Measurements from ENCODE around the gene DTD1.

DTD1 gene

DNA sequence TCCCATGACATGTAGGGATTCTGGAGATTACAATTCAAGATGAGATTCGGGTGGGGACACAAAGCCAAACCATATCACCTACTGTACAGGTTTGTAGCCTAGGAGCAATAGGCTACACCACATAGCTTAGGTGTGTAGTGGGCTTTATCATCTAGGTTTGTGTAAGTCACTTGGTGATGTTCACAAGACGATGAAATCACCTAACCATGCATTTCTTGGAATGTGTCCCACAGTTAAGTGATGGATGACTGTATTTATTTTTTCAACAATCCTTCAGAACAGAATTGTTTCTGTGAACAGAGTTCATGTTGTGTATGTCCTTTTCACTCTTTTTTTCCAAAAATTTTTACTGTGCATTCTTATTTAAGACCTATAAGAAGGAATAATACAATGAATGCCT lies 76.1 kb downstream of the DTD1 start:
- DNase-seq (ENCODE audit: low read depth), result no peak

DNA sequence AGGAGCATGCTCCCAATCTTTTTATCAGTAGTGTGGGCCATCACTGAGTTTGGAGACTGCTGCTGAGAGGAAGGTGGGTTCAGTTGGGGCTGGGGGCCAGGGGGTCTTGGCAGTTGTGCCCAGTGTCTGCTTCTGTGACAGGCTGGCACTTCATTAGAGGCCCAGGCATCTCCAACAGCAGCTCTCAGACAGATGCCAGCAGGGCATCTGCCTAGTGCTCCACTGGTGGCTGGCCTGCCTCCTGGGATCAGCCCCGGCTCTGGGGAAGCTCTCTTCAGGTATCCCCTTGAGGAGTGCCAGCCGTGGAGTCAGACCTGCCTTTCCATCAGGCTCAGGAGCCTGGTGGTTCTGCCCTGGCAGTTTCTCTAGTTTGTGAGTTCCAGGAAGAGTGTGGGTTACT lies 77.3 kb downstream of the DTD1 start:
- no peak for DNase-seq (ENCODE audit: low read depth)

DNA sequence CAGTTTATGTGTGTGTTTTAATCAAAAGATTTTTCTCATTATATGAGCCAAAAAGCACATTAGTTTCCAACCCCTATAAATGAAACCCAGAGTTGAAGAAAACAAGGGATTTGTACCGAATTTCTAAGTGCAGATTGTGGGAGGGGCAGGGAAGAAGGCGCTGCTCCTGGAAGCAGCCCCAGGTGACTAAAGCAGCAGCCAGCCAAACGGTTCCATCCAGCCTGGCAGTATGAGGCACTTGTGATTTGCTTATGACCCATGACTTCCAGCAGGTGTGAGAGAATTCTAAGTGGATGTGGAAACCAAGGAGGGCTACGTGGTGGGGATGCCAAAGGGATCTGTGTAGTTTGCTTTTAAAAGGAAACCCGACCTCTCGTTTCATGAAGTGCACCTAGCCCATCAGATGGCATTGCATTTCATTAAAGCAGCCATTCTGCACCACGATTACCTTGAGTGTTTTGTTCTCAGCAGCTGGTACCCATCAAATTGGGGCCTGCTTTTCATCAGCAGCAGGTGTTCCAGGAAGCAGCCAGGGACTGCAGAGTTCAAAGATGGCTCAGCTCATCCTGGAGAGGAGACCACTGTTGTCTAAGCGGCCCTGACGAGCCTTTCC lies 79.1 kb downstream of the DTD1 start:
- no peak for DNase-seq (ENCODE audit: low read depth)

DNA sequence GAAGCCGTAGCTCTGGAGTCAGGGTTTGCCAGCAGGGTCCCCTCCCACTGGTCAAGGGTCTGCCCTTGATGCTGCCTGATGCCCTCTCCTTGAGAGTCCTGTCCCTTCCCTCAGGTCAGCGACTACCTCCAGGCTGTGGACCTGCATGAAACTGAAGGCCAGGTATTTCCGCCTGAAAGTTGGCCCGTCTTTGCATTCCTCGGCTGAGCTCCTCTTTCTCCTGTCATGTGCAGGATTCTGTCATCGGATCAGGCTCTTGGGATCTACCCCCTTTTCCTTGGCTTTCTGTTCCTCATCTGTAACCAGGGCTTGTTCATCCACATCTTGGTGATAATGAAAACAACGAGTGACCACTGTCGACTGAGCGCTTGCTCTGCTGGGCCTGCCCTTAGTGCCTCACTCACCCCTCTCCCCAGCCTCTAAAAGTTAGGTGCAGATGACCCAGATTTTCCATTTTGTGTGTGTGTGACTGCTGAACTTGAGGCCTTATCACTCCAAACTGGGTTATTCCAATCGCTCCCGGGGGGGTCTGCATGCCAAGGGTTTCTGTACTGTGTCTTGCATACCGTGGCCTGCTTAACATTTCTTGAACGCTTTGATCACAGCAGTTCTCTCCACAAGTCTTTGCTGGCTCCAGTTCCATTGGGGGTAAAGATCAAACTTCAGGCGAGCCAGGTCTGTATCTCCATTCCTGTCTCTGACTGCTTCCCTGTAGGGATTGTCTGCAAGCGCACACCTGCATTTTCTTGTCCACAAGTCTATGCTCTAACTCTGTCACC lies 81.6 kb downstream of the DTD1 start:
- no peak for DNase-seq (ENCODE audit: low read depth)

DNA sequence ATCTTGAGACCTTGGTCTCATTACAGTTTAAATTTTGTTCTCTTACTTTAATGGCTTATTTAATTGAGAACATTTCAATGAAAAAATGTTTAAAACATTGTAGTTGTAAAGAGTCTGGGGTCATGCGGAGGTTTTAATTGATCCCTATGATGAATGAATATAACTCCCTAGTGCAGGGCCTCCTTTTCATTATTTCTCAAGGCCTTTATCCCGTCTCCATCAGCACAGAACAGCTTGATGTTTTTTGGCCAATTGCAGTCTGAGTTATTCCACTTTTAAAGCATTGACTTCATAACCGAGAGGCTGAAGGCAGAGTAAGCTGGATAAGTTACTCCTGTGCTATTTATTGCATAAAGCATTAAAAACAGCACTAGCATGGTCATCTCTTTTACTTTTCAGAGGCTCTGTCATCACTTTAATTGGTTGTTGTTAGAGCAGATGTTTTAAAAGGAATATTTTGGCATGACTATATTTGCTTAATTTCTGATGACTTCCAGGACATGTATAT lies 83.4 kb downstream of the DTD1 start:
- no peak for DNase-seq (ENCODE audit: low read depth)

DNA sequence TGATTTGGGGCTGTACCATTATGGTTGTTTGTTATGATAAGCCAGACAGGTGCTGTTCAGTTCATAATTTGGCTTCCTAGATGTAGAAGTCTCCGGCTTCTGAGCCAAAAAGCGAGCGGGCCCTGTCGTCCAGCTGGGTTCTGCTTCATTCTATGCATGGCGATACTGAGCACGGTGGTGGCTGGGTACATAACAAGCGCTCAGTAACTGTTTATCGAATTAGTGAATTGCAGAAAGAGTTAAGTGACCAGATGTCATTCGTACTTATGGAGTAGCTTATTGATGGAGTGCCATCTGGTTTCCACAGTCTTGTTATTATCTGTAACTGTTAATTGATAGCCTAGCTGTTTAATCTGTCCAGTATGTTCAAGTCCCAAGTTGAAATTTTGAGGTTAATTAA lies 85.0 kb downstream of the DTD1 start:
- DNase-seq (ENCODE audit: low read depth), result no peak

DNA sequence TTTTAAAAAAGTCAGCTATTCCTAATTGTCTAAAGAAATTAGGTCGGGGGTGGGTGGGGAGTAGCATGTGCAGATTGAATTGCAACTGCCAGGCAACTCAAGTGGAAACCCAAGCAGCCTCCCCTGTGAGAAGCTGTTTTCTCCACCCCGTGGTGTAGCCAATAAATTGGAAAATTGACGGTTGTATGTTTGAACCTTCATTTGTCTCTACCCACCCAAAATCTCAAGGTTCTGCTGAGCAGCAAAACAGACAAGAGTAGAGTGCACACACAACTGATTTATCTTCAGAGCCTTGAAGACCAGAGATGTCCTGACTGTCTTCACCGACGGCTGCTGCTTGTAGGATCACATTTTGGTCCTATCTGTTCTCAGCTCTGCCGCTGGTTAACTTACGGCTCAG lies 88.5 kb downstream of the DTD1 start:
- DNase-seq (ENCODE audit: low read depth), result no peak

DNA sequence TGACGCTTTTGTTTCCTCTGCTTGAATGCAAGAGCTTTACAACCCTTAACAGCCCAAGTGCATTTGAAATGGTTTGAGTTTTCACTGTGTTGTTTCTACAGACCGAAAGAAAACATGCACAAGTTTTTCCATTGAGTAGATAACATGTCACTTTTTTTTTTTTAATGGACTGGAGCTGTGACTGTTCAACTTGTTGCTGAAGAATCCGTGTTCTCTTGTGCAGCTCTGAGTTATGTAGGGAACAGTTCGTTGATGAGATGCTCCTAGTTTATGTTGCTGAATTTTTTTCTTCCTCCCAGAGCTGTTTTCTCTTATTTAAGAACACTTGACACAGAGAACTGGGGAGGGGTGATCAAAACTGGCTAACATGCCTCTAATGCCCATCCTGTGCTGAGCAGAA lies 89.3 kb downstream of the DTD1 start:
- no peak for DNase-seq (ENCODE audit: low read depth)

DNA sequence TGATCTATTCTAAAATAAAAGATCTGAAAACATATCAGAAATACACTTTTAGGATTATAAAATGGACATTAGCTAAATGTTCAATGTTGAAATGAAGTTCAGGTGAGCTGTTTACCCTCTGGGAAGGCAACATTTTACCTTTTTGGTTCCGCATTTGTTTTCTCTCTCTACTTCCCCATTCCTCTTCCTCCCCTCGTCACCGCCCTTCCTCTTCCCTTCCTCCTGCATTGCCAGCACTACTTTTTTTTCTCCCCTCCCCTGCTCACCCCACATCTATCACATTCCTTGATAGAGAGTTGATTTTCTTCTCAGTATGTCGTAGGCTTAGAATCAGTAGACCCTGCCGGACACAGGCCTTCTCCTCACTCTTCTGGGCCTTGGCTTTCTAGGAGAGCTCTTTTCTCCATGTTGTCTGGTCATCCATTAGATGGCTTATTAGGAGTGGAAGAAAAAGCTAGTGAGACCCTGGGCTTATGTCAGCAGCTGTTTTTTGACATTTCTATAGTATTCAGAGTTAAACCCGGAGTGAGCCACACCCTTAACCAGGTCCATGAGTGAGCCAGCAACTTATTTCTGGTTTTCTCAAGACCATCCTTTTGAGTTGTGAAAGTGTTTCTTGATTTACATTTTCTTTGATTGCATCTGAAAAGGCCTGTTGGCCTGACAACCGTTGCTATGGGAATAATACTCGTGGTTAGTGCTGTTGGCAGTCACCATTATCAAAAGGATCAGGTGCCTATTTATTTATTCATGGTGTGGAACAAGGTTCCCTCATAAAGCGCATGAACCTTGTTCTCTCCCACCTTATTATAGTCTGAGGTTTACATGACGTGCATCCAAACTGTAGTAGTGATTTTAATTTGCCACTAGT lies 90.9 kb downstream of the DTD1 start:
- DNase-seq (ENCODE audit: low read depth), result no peak

DNA sequence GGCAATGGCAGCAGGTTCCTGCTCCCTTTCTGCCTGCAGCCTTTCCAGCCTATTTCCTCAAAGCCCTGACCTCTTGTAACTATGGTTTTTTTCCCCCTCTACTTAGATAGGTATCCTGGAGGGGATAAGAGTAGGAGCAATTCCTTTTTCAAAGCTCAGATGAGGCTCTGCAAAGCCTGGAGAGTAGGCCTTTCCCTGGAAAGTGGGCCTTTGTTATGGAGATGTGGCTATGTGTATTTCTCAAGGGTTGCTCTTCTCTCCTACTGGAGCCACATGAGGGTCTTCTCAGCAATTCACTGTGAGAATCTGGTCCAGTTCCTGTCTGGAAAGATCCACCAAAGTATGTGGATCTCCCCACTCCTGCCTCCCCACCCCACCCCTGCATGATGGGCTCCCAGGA lies 96.0 kb downstream of the DTD1 start:
- DNase-seq (ENCODE audit: low read depth), result no peak

DNA sequence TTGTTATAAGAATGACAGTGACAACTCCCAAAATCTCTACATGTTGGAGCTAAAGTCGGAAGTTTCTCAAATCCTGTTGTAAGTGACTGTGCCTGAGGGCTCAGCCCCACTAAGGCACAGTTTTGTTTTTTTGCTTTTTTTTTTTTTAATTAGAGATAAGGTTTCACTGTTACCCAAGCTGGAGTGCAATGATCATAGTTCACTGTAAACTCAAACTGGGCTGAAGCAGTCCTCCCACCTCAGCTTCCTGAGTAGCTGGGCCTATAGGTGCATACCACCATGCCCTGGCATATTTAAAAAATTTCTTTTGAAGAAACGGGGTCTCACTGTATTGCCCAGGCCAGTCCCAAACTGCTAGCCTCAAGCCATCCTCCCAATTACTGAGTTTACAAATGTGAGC lies 96.9 kb downstream of the DTD1 start:
- DNase-seq (ENCODE audit: low read depth), result no peak

DNA sequence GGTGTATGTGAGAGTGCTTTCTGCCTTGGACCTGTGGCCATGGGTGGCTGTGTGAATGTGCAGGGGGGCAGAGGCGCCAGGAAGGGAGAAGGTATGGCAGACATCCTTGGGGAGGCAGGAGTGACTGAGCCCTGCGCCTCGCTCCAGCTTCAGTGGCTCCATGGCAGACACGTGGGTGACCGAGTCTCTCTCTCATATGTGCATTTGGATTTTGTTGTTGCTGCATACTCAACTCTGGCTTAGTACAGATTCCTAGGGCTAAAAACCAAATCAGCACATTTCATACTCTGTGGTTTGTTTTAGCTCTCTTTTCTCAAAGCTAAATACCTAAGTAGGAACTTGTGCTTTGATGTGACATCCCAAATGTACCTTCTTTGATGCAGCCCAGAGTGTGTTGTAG lies 97.6 kb downstream of the DTD1 start:
- DNase-seq (ENCODE audit: low read depth), result no peak

DNA sequence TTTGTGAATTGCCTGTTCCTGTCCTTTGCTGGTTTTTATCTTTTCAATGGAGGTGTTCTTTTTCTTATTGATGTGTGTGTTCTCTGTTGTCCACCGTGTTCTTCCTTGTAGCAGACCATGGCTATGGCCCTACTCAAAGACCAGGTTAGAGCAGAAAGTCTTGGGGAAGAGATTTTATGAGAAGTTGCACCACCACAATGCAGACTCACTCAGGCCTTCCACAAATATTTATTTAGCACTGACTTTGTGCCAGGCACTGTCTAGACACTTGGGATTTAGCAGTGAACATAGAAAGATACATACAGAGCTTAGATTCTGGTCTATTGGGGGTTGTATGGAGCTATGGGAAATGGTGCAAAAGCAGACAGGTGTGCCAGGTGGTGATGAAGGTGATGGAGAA lies 98.8 kb downstream of the DTD1 start:
- no peak for DNase-seq (ENCODE audit: low read depth)

DNA sequence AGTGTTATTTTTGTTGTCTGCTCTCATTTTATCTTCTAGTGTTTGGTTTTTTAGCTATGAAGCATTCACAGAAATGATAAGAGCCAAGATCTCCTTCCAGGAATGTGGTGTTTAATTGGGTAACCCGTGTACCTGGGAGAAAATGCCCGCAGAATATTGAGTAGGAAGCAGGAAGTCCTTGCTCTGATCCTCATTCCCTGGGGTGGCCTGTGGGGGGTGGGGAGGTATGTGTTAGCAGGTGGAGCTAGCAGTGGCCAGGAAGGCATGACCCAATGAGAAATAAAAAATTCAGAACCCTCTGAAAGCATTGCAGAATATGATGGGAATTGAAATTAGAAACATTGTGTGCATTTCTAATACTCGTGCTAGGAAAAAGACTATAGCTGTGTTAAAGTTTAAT lies 100.8 kb downstream of the DTD1 start:
- no peak for DNase-seq (ENCODE audit: low read depth)

DNA sequence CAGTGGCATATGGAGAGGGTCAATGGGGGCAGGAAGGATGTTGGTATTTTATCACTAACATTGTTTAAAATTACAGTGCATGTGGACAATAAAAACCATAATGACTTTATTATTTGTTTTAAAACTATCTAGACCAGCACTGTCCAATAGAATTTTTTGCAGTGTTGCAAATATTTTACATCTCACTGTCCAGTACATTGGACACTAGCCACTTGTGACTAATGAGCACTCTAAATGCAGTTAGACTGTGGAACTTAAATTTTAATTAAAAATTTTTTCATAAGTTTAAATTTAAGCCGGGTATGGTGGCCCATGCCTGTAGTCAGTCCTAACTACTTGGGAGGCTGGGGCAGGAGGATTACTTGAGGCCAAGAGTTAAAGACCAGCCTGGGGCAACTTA lies 101.7 kb downstream of the DTD1 start:
- no peak for DNase-seq (ENCODE audit: low read depth)

DNA sequence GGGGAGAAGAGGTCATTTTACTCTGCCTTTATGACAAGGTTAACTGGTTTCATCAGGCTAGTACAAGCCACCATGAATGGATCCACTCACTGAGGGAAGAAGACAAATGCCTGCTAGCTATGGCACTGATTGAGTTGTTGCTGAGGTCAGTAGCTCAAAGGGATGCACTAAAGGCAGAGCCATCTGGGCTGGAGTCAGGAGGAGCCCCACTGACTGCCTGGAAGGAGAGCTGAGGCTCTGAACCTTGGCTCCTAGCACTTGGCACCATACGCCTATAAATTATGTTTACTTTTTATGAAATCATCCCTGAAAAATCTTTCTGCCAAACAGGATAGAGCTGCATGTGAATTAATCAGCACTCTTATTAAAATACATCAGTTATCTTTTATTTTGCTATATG lies 104.6 kb downstream of the DTD1 start:
- no peak for DNase-seq (ENCODE audit: low read depth)

DNA sequence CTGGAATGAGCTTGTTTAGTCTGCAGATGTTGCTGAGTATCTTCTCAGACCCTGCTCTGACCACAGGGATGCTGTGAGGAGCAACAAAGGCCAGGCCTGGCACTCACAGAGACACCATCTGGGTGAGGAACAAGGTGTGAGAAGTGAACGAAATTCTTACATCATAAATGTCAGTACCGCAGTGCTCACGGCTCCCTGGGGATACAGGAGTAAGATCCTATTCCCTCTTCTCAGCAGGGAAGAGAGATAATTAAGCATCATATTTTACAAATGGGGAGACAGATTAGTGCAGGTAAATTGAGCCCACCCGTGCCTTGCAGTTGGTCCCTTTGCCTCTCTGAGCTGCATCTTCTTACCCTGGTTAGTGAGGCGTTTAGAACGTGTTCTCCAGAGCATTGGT lies 106.2 kb downstream of the DTD1 start:
- DNase-seq (ENCODE audit: low read depth), result no peak

DNA sequence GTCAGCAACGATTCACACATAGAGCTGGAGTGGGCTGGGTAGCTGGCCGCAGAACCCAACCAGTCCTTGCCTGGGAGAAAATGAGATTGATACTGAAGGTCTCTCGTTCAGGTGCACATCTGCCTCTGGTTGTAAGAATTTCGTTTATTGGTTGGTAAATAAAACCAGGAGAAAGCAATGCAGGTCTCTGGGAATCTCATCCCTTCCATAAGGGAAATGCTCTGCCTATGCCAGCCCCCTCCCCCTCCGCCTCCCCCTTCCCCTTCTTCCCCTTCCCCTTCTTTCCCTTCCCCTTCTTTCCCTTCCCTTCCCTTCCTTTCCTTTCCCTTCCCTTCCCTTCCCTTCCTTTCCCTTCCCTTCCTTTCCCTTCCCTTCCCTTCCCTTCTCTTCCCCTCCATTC lies 107.3 kb downstream of the DTD1 start:
- DNase-seq (ENCODE audit: low read depth), result no peak

DNA sequence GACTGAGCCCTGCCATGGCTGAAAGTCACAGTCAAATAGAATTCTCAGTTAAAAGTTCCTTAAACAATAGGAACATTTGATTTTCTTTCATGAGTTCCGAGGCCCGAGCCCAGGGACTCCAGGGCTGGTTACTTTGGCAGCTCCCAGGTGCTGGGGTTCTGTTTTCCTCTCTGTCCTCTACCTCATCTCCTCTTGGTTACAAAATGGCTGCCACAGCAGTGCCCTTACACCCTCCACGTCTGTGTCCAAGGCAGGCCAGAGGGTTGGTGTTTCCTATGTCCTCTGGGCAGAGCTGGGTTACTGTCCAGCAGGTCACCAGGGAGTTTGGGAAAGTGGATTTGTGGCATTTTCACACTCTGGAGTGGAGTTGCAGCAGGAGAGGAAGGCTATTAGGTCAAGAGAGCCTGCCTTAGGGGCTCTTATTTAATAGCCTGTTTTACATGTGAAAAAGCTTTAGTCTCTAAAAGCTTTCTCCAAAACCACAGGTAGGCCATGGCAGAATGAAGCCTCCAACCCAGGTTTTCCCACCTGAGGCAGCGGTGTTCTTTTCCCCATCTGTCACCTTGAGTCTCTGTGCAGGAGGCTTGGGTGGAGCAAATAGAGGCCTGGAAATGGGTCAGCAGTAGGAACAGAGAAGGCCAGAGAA lies 111.0 kb downstream of the DTD1 start:
- no peak for DNase-seq (ENCODE audit: low read depth)

DNA sequence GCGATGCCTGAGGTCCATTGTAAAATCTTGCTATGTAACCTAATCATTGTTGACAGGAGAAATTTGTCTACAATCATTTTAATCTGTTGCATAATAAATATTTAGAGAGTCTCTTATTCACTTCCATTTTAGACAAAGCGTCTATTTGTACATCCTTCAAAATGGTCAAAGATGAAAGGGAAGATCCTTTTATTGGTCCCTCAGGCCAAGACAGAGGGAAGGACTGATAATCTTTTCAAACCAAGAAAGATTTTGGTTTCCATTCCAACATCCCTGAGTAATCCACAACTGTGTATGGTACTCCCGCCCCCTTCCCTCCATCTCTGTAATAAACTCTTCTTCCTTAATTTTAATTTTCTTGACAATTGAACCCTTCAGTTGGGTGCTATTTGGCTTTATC lies 114.1 kb downstream of the DTD1 start:
- no peak for DNase-seq (ENCODE audit: low read depth)

DNA sequence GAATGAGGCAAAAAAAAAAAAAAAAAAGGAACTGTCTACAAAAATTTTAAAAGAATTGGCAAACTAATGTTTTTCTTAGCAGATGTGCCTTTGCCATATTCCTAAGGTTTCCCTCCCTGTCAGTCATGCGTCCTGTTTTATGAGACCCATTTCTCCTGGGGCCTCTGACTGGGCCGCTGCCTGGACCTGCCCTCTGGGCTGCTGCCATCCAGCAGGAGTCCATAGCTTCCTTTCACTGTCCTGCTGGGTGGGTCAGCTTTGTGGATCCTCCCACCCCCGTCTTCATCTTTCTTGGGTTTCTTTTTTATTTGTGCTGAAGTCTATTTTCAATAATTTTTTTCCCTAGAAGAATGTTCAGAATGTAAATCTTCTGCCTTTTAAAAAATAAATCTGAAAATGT lies 114.9 kb downstream of the DTD1 start:
- DNase-seq (ENCODE audit: low read depth), result no peak

DNA sequence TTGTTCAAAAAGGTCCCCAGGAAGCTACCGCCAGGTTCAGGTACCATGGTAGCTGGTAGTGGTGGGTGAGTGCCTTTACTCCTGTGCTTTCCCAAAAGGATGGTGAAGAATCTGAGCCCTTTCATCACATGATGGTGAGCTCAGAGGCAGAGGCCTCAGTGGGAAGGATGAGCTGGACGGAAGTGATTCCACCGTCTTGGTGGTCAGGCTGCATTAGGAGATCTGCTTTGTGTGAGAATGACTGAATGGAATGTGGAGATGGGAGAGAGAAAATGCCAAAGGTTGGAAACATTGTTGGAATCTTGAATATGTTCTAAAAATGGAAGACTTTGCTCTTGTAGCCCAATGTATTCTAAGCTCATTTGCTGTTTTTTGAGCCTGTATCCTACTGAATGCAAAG lies 117.6 kb downstream of the DTD1 start:
- no peak for DNase-seq (ENCODE audit: low read depth)

DNA sequence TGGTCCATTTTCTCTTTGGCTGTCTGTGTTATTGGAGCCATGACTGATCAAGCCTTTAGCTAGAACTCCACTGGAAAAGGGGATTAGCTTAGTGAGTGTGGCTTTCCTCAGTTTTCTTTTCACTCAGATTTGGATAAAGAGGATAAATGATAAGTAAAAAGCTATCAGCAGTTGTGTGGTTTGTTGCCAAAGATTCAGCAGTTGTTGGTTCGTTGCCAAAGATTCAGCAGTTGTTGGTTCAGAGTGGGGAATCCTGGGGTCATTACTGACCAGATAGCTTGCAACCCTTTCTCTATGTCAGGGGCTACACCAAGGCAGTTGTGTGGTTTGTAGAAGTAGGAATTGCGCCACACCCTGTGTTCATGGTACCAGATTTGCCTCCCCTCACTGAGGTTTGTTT lies 118.1 kb downstream of the DTD1 start:
- no peak for DNase-seq (ENCODE audit: low read depth)
